ENCODE measurements around the gene ALDH3B2.
"Not testable (repeated sequence)": the region's sequence is repeated elsewhere in the genome, so short reads cannot be mapped to it uniquely, and the experiment has no call there.

Gene ALDH3B2

GRCh38 chr11:67621928-67622327, 52.5 kb downstream of the ALDH3B2 start:
- not testable (repeated sequence) for H3K27ac ChIP-seq (ENCODE audit: low read length); H3K4me1 ChIP-seq (ENCODE audit: control insufficient read depth in 1 of 2, insufficient read depth in 2 of 2, low read length in 2 of 2); H3K4me3 ChIP-seq (ENCODE audit: low read depth in 1 of 2, low read length in 2 of 2); H3K9me3 ChIP-seq (ENCODE audit: control insufficient read depth in 1 of 2, low read length in 2 of 2); H3K36me3 ChIP-seq (ENCODE audit: control insufficient read depth in 1 of 2, insufficient read depth in 2 of 2, low read length in 2 of 2); H3K27me3 ChIP-seq (ENCODE audit: low read depth, low read length)

GRCh38 chr11:67620621-67621020, 53.8 kb downstream of the ALDH3B2 start:
- H3K27ac ChIP-seq (ENCODE audit: low read length); H3K9me3 ChIP-seq (ENCODE audit: control insufficient read depth in 1 of 2, low read length in 2 of 2); H3K4me3 ChIP-seq (ENCODE audit: low read depth in 1 of 2, low read length in 2 of 2); H3K36me3 ChIP-seq (ENCODE audit: control insufficient read depth in 1 of 2, insufficient read depth in 2 of 2, low read length in 2 of 2); H3K27me3 ChIP-seq (ENCODE audit: low read depth, low read length); H3K4me1 ChIP-seq (ENCODE audit: control insufficient read depth in 1 of 2, insufficient read depth in 2 of 2, low read length in 2 of 2): not testable (repeated sequence)

GRCh38 chr11:67619683-67620618, 54.5 kb downstream of the ALDH3B2 start:
- not testable (repeated sequence) for H3K4me3 ChIP-seq (ENCODE audit: low read depth in 1 of 2, low read length in 2 of 2); H3K27me3 ChIP-seq (ENCODE audit: low read depth, low read length); H3K36me3 ChIP-seq (ENCODE audit: control insufficient read depth in 1 of 2, insufficient read depth in 2 of 2, low read length in 2 of 2); H3K4me1 ChIP-seq (ENCODE audit: control insufficient read depth in 1 of 2, insufficient read depth in 2 of 2, low read length in 2 of 2); H3K27ac ChIP-seq (ENCODE audit: low read length); H3K9me3 ChIP-seq (ENCODE audit: control insufficient read depth in 1 of 2, low read length in 2 of 2)

- not testable (repeated sequence) for H3K27ac ChIP-seq (ENCODE audit: low read length); H3K4me3 ChIP-seq (ENCODE audit: low read depth in 1 of 2, low read length in 2 of 2); H3K9me3 ChIP-seq (ENCODE audit: control insufficient read depth in 1 of 2, low read length in 2 of 2); H3K36me3 ChIP-seq (ENCODE audit: control insufficient read depth in 1 of 2, insufficient read depth in 2 of 2, low read length in 2 of 2); H3K4me1 ChIP-seq (ENCODE audit: control insufficient read depth in 1 of 2, insufficient read depth in 2 of 2, low read length in 2 of 2); H3K27me3 ChIP-seq (ENCODE audit: low read depth, low read length)
Observed at GRCh38 chr11:67618901-67619659, 55.3 kb downstream of the ALDH3B2 start.

- peaks cover 10% of the 10 kb centered on the region for H3K27me3 ChIP-seq (ENCODE audit: low read depth, low read length)
- peaks cover 3 to 13% of the 10 kb centered on the region in 2 donors for H3K4me1 ChIP-seq (ENCODE audit: control insufficient read depth in 1 of 2, insufficient read depth in 2 of 2, low read length in 2 of 2)
- H3K36me3 ChIP-seq (ENCODE audit: control insufficient read depth in 1 of 2, insufficient read depth in 2 of 2, low read length in 2 of 2), result peaks cover 0 to 9% of the 10 kb centered on the region in 2 donors
- H3K4me3 ChIP-seq (ENCODE audit: low read depth in 1 of 2, low read length in 2 of 2), result no peak overlapping the region
- no peaks in the 10 kb centered on the region for H3K9me3 ChIP-seq (ENCODE audit: control insufficient read depth in 1 of 2, low read length in 2 of 2)
- no peak overlapping the region for H3K27ac ChIP-seq (ENCODE audit: low read length)
Observed at GRCh38 chr11:67617243-67617953, 57.0 kb downstream of the ALDH3B2 start.

GRCh38 chr11:67616431-67617242, 57.8 kb downstream of the ALDH3B2 start:
- Histone ChIP-seq H3K9me3 (ENCODE audit: control insufficient read depth in 1 of 2, low read length in 2 of 2) (no peaks in the 10 kb centered on the region), H3K36me3 (ENCODE audit: control insufficient read depth in 1 of 2, insufficient read depth in 2 of 2, low read length in 2 of 2) (peaks cover 0 to 16% of the 10 kb centered on the region in 2 donors), H3K27me3 (ENCODE audit: low read depth, low read length) (peaks cover 10% of the 10 kb centered on the region), H3K4me1 (ENCODE audit: control insufficient read depth in 1 of 2, insufficient read depth in 2 of 2, low read length in 2 of 2) (peaks cover 3 to 13% of the 10 kb centered on the region in 2 donors), H3K4me3 (ENCODE audit: low read depth in 1 of 2, low read length in 2 of 2) (no peak overlapping the region), H3K27ac (ENCODE audit: low read length) (no peak overlapping the region)

GRCh38 chr11:67615728-67616430, 58.5 kb downstream of the ALDH3B2 start:
- H3K4me3 ChIP-seq (ENCODE audit: low read depth in 1 of 2, low read length in 2 of 2), result no peak overlapping the region
- H3K27ac ChIP-seq (ENCODE audit: low read length), result no peak overlapping the region
- peaks cover 3 to 13% of the 10 kb centered on the region in 2 donors for H3K4me1 ChIP-seq (ENCODE audit: control insufficient read depth in 1 of 2, insufficient read depth in 2 of 2, low read length in 2 of 2)
- peaks cover 2 to 24% of the 10 kb centered on the region in 2 donors for H3K36me3 ChIP-seq (ENCODE audit: control insufficient read depth in 1 of 2, insufficient read depth in 2 of 2, low read length in 2 of 2)
- H3K9me3 ChIP-seq (ENCODE audit: control insufficient read depth in 1 of 2, low read length in 2 of 2), result no peaks in the 10 kb centered on the region
- H3K27me3 ChIP-seq (ENCODE audit: low read depth, low read length), result peaks cover 10% of the 10 kb centered on the region

GRCh38 chr11:67614730-67615714, 59.4 kb downstream of the ALDH3B2 start:
- H3K27me3 ChIP-seq (ENCODE audit: low read depth, low read length), result peaks cover 10% of the 10 kb centered on the region
- peaks cover 3 to 13% of the 10 kb centered on the region in 2 donors for H3K4me1 ChIP-seq (ENCODE audit: control insufficient read depth in 1 of 2, insufficient read depth in 2 of 2, low read length in 2 of 2)
- H3K36me3 ChIP-seq (ENCODE audit: control insufficient read depth in 1 of 2, insufficient read depth in 2 of 2, low read length in 2 of 2), result peaks cover 5 to 32% of the 10 kb centered on the region in 2 donors
- peak overlapping the region in 1 of 2 donors; percentile 58 for H3K4me3 ChIP-seq (ENCODE audit: low read depth in 1 of 2, low read length in 2 of 2)
- no peak overlapping the region for H3K27ac ChIP-seq (ENCODE audit: low read length)
- H3K9me3 ChIP-seq (ENCODE audit: control insufficient read depth in 1 of 2, low read length in 2 of 2), result no peaks in the 10 kb centered on the region

- Histone ChIP-seq H3K9me3 (ENCODE audit: control insufficient read depth in 1 of 2, low read length in 2 of 2) (no peaks in the 10 kb centered on the region), H3K36me3 (ENCODE audit: control insufficient read depth in 1 of 2, insufficient read depth in 2 of 2, low read length in 2 of 2) (peaks cover 9 to 39% of the 10 kb centered on the region in 2 donors), H3K27me3 (ENCODE audit: low read depth, low read length) (peaks cover 10% of the 10 kb centered on the region), H3K4me3 (ENCODE audit: low read depth in 1 of 2, low read length in 2 of 2) (peak overlapping the region; percentile 55 to 58), H3K27ac (ENCODE audit: low read length) (peak overlapping the region; percentile 43), H3K4me1 (ENCODE audit: control insufficient read depth in 1 of 2, insufficient read depth in 2 of 2, low read length in 2 of 2) (peaks cover 3 to 13% of the 10 kb centered on the region in 2 donors)
Observed at GRCh38 chr11:67613960-67614715, 60.3 kb downstream of the ALDH3B2 start.

All from muscle layer of duodenum (tissue), 2 donors.